ENCODE results near the gene GUCY1A1.

Gene GUCY1A1

DNA sequence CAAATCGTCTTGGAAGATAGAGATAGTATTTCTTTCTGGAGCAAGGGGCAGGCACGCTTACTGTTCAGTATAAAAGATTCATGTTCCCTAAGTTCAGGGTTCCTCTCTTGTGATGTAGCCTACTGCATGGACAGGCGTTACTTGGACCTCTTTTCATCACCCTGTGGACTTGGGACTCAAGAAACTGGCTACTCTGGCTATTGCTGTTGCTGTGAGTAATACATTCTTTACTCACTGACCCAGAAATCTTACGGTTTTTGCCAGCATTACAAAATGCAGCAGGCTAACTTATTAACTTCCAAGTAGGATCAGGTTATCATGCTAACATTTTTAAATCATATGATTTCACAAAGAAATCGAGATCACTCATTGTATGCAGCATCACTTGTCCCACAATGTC lies 79.3 kb downstream of the GUCY1A1 start:
- FAIRE-seq, result no peak

DNA sequence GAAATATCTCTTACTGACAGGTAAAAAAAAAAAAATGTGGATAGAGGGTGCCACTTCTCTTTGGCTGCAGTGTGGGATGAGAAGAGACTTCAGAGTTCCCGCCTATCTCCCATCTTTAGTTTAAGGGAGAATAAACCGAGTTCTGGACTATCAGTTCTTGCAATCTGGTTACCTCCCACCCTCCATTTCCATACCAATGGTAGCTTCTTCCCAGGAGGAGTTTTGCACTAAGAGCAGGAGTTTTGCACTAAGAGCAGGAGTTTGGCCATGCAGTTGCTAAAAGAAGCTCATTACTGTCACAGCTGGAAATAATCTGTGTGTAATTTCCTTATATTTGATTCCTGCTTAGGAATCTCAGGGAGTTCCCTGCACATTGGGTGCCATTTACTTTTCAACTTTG lies 81.4 kb downstream of the GUCY1A1 start:
- FAIRE-seq, result no peak

DNA sequence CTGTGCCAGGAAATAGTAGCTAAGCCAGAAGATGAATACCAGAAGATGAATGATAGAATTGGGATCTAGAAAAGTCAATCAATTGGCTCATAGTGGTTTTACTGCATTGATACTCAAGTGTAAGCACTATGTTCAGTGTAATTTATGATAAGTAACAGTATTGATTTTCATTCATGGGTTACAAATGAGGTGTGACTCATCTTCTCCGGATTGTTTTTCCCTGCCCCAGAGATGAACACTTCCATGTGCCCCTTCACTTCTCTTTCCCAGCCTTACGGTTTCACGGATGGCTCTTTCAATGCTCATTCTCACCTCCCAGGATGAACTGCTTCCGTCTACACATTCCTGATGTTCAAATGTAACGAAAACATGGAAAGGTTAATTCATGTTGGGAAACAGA lies 82.4 kb downstream of the GUCY1A1 start:
- FAIRE-seq, result no peak

DNA sequence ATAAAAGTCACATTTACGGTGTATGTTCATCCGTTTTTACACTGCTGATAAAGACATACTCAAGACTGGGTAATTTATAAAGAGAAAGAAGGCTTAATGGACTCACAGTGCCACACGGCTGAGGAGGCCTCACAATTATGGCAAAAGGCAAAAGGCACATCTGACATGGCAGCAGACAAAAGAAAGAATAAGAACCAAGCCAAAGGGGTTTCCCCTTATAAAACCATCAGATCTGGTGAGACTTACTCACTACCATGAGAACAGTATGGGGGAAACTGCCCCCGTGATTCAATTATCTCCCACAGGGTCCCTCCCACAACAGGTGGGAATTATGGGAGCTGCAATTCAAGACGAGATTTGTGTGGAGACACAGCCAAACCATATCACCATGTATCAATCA lies 84.9 kb downstream of the GUCY1A1 start:
- no peak for FAIRE-seq

DNA sequence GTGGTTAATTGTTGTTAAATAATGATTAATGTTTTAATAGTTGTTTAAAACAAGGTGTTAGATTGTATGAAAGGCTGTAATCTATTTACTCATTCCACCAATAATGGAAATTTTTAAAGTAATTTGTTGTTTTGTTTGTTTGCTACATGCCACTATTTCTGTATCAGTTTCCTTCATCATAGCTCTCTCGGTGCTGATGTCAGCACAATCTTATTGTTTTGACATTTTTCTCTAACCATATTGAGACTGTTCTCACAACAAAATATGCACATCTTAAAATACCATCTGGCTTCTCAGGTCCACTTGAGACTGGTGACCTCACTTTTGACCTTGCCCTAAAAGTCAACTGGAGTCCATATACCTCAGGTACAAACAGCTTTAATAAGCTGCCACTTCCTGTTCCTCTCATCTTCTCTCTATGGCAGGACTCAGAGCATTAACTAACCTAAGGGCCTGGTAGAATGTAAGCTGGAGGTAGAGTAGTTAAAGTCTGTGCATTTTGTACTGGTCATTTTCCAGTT lies 91.2 kb downstream of the GUCY1A1 start:
- FAIRE-seq, result no peak

DNA sequence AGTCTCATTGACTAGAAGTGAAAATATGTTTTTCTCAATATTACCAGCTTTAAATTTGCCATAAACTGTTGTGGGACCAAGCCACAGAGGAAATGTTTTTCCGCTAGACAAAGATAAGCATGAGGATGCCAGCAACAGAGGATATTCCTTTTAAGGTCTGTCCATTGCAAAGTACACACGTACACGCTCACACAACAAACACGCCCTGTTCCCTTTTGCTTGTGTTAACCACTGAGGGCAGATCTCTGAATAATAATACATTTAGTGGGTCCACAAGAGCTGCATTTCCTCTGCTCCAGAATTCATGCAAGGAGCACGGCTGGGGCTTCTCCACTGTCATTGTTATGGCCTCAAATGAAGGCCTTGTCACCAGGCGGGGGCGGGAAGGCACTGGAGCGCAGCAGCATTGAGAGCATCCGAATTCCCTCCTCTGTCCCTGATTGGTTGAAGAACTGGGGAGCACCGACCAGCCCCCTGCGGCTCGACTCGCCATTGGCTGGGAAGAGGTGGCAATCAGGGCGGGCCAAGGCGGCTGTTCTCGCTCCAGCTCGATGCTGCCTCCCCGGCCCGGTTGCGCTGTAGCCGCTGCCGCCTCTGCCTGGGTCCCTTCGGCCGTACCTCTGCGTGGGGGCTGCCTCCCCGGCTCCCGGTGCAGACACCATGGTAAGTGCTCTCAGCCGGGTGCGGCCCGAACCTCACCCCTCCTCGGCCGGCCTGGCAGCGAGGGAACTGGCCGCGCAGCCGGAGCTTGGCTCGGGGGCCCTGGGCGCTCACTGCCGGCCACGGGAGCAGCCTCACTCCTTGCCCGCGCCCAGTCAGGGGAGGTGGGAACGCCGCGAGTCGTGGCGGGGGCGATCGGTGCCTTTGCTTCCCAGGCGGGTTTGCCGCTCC lies 92.1 kb downstream of the GUCY1A1 start, which contains the start of gene GUCY1B1:
Gene GUCY1B1 (plus strand): TSS at position 541 of the 891 bp plus-strand sequence. CDS start 120 bp downstream, at position 661.
- FAIRE-seq, result no peak

DNA sequence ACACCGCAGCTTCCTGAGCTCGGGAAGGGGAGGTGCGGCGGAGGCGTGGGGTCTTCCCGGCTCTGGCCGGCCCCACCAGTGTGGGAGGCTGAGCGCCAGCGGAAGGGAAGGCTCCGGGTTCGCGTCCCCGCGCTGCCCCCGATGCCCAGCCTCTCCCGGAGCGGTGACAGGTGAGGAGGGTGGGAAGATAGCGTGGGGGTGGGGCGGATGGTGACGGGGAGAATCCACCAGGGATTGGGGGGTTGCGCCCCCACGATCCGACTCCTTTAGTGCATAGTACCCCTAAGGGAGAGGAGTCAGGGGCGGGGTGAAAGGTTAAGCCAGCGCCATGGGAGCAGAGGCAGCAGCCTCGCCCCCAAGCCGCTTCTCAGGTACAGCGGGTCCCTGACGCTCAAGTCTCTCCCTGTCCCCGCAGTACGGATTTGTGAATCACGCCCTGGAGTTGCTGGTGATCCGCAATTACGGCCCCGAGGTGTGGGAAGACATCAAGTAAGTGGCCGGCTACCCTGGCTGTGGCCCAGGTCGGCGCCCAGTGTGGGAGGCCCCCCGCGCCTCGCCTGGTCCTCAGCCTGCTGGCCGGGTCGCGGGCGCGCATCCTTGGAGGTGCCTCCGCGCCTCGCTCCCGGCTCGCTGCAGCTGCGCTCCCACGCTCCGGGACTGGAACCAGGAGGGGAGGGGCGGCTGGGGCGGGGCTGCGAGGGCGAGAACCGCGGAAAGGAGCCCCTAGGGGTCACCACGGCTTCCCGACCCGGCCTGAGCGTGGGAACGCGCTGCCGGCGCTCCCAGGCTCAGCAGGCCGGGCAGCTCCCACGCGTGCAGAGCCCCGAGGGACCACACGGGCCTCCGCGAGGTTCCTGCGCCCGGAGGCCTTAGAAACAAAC lies 93.0 kb downstream of the GUCY1A1 start:
- no peak for FAIRE-seq

DNA sequence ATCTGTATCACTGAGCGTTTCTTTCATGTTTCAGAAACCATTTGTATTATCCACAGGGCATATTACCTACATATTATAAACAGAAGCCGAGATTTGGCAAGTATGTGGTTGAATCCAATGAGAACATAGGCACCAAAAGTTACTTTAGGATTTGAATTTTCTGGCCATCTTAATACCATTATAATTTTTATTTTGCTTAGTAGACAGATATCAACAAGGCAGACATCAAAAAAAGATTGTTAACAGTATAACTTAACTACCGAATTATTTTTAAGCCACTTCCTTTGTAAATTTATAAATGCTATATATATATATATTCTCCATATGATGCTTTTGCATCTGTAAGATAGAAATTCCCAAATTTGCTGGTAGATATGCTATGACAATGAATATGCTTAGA lies 94.4 kb downstream of the GUCY1A1 start:
- no peak for FAIRE-seq

DNA sequence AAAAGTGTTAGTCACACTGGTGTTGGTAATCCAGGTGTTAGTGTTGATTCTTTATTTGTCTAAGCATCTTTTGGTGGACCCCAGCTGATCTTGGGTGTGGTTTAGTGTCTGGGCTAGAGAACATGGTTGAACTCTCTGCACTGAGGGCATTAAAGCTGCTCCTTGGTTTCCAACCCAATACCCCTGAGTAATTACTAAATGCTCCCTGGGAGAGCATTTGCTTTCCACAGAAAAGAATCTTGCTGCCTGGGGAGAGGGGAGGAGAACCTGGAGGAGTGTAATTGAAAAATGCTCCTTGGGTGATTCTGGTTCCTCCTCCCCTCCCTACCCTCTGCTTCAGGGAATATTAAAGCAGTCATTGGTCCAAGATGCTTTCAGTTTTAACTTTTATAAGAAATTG lies 95.3 kb downstream of the GUCY1A1 start:
- FAIRE-seq, result no peak

DNA sequence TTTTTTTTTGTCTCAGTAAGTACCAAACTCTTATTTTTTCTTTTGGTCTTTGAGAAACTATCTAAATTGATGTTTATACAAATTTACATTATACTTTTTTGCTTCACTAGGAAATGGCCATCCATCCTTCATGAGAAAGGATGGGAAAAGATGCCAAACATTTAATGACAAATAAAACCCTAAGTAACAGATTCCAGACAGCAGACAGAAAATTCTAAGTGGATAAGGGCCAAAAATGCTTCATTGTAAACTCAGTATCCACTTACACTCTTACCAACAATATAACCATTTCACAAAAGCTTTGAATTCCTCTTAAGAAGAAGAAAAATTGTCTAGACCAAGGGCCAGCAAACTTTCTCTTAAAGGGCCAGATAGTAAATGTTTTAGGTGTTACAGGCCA lies 95.7 kb downstream of the GUCY1A1 start:
- FAIRE-seq, result no peak

DNA sequence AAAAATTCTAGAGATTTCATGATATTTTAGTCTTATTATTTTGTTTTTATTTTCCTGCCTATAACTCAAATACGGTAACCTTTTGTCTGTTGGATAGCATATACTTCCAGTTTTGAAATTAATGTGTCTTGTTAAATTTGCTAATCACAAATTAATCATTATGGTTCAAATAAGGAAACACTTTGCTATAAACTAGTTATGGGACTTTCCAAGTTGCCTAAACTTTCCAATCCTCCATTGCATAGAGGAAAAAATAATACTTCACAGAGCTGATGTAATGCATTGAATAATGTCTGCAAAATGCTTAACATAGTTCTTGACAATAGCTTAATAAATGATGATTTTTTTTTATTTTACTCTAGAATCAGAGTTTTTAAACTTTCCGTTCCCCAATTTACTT lies 96.9 kb downstream of the GUCY1A1 start:
- peak; percentile 27 for FAIRE-seq

DNA sequence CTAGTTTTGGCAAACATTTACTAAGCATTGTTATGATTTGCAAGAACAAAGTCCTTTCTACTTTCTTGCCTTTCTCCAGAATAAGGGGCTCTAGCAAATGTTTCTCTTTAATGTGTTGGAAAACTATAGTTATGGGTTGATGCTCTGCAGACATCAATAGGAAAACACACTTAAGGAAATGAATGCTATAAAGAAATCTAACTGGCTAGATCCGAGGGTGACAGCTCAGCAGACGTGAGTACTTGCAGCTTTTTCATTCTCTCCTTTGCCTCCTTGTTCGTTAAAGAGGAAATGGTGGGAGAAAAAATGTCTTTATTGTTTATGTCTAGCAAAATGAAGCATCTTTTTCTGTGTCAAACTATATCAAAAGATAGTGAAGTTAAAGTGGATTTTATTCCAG lies 98.5 kb downstream of the GUCY1A1 start:
- FAIRE-seq, result no peak

DNA sequence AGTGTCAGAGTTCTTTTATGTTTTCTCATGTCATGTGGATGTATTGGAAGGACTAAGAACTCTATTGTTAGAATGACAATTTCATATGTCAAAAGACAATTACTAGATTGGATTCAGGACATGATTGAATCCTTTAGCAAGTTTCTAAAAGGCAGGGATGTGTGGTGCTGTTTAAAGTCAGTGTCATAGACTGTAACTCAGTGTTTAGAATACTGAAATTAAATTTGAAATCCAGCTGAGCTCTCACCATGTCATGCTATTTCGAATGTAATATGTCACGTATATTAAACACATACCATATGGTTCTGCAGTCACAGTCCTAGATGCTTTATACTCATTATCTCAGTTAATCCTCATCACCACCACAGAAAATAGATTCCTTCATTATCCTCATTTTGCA lies 100.0 kb downstream of the GUCY1A1 start:
- no peak for FAIRE-seq

DNA sequence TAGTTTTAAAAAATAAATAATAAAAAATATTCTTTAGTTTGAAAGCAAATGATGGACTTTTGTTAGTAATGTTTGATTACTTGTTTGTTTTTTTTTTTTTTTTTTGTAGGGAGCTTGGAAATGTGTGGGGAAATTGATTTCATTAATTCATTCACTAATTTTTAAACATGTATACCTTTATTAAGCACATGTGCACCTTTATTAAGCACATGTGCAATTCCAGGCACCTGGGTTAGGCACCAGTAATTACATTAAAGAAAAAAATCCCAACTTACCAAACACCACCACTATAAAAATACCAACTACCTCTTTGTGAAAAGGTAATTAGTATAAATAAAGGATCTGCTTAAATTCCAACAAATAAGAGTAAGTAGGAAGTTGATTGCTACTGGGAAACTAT lies 101.7 kb downstream of the GUCY1A1 start:
- peak; percentile 14 for FAIRE-seq

DNA sequence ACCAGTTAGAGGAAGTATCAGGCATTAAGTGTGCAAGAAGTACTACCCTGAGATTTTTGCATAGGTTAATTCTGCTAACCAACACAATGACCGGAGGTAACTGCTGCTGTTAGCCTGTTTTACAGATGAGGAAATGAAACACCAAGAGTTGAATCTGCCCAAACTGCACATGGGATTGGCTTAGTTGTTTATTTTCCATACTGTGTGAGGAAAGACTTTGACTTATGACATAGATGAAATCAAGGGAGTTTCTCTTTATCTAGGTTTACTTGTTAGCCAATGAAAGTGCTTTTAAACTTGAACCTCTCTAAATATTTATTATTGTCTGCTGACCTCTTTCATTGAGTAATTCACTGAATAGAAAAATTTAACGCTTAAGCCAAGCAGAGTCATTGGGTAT lies 102.4 kb downstream of the GUCY1A1 start:
- FAIRE-seq, result no peak

DNA sequence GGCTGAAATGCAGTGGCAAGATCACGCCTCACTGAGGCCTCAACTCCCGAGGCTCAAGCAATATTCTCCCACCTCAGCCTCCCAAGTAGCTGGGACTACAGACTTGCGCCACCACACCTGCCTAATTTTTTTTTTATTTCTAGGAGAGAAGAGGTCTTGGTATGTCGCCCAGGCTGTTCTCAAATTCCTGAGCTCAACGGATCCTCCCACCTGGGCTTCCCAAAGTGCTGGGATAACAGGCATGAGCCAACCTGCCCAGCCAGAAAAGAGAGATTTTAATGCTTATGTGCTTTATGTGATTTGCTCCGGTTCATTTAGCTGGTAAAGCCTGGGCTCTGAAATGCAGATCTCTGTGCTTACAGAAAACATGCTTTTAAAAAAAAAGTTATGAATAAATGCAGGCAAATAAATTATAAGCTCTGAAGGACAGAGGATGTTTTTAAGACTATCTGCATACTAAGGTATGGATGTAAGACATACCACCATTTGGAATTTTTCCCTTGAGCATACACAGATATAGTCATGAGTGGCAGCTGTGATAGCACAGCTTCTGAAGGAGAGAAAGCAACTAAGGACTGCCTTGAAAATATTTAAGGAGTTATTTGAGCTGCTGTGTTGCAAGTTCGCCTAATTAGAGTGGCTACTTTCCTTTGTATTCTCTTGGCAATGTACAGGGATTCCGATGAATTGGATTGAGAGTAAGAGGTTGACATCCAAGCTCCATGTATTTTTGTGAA lies 106.0 kb downstream of the GUCY1A1 start:
- no peak for FAIRE-seq

DNA sequence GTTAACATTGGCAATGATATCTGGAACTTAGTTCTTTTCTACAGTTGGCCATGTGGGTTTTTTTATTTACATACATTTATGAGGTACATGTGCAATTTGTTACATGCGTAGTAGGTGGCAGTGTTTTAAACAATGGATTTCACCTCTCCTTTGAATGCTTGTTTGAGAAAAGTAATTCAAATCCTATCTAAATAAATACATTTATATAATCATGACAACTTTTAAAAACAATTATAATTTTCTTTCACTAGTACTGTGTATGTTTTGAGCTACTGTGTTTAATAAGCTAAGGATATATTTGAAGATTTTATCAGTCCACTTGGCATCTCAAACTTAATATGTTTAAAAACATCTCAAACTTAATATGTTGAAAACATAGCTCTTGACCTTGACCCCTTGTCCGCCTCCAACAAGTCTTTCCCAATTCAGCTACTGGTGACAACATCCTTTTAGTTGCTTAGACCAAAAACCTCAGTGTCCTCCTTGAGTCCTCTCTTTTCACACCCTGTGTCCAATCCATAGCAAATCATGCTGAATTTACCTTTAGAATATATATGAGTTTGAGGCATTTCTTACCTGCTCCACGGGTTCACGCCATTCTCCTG lies 106.7 kb downstream of the GUCY1A1 start:
- FAIRE-seq, result no peak

DNA sequence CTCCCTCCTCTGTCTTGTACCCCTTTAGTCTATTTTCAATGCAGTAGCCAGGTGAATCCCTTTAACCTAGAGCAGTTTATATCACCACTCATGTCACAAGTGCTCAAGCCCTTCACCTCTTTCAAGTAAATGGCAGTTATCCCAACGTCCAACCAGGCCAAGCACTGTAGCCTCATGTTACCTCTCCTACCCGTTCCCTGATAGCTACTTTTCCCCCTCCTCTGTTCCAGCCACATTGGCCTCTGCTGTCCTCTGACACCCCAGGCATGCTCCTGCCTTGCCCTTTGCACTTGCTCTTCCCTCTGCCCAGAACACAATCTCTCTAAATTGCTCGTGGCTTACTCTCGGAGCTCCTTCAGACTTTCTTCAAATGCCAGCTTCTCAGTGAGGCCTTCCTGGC lies 107.4 kb downstream of the GUCY1A1 start:
- FAIRE-seq, result no peak

DNA sequence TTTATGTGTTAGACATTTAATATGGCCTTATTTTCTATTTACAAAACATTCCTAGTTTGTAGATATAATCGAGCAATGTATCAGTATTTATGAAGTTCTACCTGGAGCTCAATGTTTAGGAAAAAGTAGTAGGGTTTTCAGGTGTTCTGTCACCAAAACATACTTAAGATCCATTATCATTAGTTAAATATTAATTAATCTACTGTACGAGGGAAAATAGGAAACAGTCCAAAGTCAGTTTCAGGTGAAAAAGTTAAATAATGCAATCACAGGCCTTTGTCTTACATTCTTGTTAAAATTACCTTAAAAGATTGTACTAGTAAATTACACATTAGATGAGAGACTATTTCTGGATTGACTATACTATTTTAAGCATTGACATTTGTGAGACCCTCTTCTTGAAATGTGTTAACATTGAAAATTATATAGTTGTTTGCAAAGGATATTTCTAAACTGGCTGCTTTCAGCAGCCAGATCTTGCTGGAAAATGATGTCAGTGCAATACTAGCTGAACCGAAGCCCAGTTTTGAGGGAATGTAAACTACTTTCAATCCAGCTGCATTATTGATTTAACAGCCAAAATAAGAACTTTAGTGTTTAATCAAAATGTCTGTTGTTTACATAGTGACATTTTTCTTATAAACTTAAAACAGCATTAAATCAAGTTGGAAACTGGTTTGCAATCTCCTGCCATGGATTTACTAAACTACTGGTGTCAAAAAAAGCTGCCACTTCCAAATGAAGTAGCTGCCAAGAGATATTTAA lies 111.5 kb downstream of the GUCY1A1 start:
- FAIRE-seq, result no peak

DNA sequence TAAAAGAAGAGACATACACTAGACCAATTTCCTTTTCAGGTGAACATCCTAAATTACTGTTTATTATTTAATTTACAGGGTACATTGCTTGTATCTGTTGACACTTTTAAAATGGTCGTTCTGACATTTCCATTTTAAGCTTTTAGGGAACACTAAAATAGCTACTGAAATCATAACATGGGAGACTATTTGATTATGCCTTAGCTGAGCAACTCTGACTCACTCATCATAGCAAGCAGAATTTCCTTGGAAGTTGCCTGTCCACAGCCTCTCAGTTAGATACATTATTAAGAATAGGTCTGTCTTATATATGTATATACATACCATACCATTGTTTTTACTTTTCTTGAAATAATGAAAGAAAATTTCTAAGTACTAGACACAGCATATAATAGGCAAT lies 114.1 kb downstream of the GUCY1A1 start:
- no peak for FAIRE-seq

DNA sequence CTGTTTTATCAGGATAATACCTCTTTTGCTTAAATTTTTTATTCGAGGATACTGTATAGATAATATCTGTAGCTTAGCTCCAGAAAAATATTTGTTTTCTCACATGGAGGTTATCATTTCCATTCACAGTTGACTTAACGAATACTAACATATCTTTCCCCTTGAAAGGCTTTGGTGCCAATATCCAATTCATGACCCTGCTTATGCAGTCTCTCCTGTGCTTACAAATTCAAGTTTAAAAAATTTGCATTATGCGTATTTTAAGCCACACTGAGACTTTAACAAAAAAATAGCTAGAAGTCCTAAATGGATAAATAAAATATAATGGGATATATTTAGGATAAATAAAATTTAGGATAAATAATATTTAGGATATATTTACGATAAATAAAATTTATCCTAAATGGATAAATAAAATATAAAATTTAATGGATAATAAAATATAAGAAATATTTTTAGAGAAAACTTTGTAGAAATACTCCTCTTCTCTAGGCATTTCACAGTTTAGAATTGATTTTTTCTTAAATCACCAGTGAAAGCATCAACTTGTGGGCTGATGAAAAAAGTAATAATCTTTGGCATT lies 114.7 kb downstream of the GUCY1A1 start:
- FAIRE-seq, result peak; percentile 77

Data from A204.1 (cell line).